Measurements from ENCODE around the gene LHPP.
"Not testable (repeated sequence)": the region's sequence is repeated elsewhere in the genome, so short reads cannot be mapped to it uniquely, and the experiment has no call there.

Gene LHPP

DNA sequence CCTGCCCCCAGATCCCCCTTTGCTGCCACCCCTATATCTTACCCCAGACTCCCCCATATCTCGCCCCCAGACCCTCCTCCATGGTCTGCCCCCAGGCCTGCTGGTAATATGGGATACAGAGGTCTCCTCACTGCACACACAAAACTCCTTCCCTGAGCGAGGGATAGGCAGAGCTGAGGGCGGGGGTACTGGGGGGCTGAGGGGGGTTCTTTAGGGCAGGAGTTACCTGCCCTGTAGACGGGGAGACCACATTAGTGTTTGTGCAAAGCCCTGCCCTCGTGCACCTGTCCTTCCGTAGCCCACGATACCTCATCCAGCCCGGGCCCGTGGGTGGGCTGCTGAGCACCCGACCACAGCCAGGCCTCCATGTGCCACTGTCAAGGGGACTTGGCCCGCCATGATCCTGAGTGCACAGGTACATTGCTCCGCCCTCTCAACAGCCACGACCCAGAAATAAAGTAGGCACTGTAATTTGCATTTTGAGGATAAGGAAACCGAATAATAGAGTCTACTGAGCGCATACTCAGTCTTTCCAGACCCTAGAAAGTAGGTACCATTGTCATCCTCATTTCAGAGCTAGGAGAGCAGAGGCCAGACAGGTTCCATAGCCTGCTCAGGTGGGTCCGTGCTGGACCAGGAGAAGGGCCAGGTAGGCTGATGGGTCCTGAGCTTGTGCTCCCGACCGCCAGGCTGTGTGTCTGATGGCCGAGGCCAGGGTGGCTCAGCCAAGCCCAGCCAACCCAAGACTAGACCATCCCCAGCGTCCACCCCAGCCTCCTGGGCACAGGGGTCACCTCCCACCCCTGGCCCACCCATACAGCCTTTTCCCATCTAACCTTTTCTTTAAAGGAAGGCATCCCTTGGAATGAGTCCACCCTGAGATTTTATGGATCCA is 115.2 kb downstream of the LHPP start:
- DNase-seq = no peak

DNA sequence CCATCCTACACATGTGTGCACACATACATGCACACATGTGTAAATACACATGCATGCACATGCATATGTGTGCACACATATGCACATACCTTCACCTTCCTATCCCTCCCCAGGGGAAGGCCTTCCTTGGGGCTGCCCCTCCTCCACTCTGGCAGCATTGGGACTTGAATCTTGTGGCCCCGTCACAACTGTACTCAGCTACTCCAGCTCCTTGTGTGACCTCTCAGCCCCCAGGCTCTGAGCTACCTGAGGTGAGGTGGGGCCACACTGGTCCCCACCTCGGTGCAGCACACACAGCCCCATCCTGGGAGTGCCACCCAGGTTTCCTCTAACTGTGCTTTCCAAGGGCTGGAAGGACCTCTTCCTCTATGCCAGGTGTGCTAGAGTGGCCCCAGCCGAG is 116.0 kb downstream of the LHPP start:
- no peak for DNase-seq

- no peak for DNase-seq
Measured at GRCh38 chr10:124578231-124579010, 116.8 kb downstream of the LHPP start.

- DNase-seq = no peak
Measured at GRCh38 chr10:124579011-124579399, 117.4 kb downstream of the LHPP start.

- DNase-seq = no peak
Measured at GRCh38 chr10:124586142-124586541, 124.5 kb downstream of the LHPP start.

GRCh38 chr10:124587811-124588211 is 126.2 kb downstream of the LHPP start:
- DNase-seq = no peak

- not testable (repeated sequence) for DNase-seq
Measured at GRCh38 chr10:124588341-124588735, 126.7 kb downstream of the LHPP start.

DNA sequence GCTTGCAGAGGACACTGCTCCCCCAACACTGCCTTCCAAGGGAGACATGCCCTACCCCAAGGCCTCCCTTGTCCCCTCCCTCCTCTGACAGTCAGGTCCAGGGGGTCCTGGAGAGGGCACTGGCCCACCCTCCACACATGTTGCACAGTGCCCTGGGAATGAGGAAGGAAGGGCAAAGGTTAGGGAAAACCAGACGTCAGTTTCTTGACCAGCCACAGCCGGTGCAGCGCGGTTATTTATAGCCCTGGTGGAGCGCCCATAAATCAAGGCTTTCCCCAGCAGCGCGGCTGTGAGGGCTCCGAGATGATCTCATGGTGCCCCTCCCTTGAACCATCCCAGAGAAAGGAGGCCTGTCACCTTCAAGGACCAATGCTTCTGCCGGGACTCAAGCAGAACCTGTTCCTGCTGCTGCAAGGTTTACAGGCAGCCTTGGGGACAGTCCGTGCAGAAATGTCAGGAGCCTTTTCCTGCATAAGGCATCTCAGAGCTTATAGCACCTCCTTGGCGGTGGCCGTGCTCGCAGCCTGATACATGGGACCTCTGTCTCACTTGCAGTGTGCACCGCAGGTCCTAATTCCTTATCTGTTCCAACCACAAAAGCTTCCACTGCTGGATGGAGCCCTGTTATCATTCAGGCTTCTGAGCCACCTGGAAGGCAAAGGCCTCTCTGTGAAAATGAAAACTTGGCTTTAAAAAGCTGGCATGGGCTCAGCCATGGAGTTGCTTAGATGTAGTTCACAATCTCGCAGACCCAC is 127.3 kb downstream of the LHPP start:
- DNase-seq = peak in 1 of 2 donors; percentile 28

GRCh38 chr10:124589491-124590041 is 127.9 kb downstream of the LHPP start:
- no peak for DNase-seq

DNA sequence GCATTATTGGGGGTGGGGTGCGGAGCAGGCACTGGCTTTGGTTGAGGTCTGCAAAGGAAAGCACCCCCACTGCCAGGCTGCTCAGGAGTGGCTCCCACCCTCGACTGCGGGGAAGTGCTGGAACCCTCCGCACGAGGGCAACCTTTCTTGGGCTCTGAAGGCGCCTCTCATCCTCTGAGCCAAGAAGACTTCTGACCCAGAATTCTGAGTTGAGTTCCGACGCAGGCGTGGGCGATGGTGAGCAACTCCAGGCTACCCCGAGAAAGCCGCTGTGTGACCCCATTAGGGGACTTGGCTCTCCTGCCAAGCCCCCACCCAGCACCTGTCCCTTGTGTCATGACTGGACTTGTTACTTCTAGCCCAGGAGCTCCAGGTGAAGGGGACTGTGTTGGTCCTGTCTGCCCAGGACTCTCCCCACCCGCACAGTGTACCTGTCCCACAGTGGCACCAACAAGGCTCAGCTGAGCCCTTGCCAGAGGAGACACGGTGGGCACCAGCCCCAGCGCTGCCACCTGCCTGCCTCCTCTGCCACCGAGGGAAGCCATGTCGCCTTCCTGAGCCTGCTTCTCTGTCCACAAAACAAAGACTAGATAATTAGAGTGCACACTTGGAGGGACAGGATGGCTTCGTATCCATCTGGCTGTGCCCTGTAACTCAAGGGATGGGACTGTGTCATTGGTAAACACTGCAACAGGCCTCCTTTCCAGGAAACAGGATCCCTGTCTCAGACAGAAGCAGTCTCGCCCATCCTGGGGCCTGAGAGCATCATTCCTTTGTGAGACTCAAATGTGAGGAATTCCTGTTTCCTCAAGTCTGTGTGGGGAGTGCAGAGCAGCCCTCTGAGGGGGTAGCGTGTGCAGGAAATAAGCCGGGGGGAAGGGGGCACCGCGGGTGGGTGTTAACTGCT is 128.8 kb downstream of the LHPP start:
- DNase-seq = no peak

DNA sequence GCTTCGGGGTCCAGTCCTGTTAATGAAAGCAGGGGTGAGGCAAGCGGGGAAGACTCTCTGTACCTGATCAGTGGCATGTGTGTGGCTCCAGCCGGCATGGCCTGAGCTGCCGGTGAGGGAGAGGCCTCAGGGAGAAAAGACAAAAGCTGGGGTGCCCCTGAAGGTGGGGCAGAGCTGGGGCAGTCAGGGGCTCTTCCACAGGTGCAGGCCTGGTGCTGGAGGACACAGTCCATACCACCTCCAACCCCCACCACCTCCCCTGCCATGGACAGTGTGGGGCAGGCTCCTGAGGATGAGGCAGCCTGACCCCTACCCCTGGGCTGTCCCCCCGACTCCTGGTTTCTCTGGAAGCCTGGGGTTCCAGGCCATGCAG is 129.5 kb downstream of the LHPP start:
- no peak for DNase-seq

GRCh38 chr10:124592101-124592500 is 130.5 kb downstream of the LHPP start:
- DNase-seq = no peak

- no peak for DNase-seq
Measured at GRCh38 chr10:124592736-124593430, 131.3 kb downstream of the LHPP start.

DNA sequence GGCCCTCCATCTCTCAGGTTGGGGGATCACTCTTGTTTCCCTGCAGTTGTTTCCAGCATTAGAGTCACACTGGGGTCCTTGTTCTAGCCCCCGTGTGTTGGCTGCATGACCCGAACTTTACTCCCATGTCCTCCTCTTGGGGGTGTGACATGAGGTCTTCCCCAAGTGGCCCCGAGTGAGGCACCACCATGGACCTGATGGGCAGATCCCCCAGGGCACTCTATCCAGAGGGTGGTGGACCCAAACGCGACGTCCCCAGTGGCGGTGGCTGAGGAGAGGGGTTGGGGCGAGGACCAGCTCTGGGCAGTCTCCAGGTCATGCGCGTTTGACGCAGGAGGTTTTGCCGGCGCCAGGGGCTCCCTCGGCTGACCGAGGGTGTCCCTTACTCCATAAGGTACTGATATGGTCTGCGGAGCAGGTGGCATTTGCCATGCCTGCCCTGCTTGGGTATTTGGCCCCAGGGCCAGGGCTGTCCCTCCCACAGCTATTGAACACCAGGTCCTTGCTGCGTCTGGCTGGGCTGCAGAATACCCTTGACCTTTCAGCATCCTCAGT is 131.9 kb downstream of the LHPP start:
- DNase-seq = no peak

- no peak for DNase-seq
Measured at GRCh38 chr10:124594240-124594639, 132.6 kb downstream of the LHPP start.

GRCh38 chr10:124595143-124595883 is 133.7 kb downstream of the LHPP start:
- no peak for DNase-seq

DNA sequence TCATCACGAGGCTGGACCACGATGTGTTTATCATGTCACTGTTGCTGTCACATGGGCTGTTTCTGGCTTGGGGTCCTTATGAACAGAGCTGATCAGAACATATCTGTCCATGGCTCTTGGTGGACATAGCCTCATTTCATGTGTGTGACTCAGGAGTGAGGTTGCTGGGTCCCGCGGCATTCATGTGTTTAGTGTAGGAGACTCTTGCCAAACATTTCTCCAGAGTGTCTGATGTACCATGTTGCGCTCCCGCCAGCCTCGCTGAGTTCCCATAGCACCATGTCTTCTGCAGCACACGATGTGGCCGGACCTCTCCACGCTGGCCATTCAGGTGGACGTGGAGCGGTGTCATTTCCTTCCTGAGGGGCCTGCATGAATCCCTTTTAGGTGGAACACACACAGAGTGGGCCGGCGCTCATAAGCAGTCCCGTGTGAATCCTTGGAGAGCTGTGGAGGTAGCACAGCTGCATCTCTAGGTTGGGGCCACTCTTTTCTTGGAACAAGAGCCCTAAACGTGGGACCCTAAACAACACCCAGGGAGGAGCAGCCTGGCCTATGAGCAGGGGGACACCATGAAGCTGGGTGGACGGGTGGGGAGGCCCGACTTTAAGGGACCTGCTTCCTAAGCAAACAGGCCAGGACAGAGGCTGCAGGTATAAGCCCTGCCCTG is 134.6 kb downstream of the LHPP start:
- no peak for DNase-seq

- DNase-seq = no peak
Measured at GRCh38 chr10:124596962-124597845, 135.6 kb downstream of the LHPP start.

GRCh38 chr10:124597846-124598165 is 136.2 kb downstream of the LHPP start:
- DNase-seq = no peak

All from inflammatory macrophage treated with lipopolysaccharide for 1 hour (primary cell).